GM12875 (cell line): Measurements from ENCODE around the gene KCNB1.

Experiments used
- H3K4me3 ChIP-seq: one replicate; pipeline ENCODE4 v1.5.1; 2011; ENCODE audit warnings: low read depth, low read length, control low read depth
- TF ChIP-seq, protein P1 (sequence below): IDR thresholded peaks from 2 replicates; pipeline ENCODE4 v1.5.1; 2011; ENCODE audit warnings: low read depth, mild to moderate bottlenecking, control low read depth, inconsistent platforms, low read length, moderate library complexity, borderline replicate concordance; ENCODE audit not compliant: insufficient read depth

KCNB1 gene

DNA sequence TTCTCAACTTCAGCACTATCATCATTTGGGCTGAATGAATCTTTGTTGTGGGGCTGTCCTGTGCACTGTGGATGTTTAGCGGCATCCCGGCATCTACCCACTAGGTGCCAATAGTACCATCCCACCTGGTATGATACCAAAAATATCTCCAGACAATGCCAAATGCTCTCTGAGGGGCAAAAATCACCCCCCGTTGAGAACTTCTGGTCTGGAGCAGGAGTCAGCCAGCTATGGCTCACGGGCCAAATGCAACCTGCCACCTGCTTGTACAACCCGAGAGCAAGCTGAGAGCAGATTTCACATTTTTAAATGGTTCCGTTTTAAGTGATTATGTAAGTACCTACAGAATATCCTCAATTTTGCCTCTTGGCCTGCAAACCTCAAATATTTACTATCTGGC is 26.8 kb downstream of the KCNB1 start:
- TF ChIP-seq, protein P1, sequence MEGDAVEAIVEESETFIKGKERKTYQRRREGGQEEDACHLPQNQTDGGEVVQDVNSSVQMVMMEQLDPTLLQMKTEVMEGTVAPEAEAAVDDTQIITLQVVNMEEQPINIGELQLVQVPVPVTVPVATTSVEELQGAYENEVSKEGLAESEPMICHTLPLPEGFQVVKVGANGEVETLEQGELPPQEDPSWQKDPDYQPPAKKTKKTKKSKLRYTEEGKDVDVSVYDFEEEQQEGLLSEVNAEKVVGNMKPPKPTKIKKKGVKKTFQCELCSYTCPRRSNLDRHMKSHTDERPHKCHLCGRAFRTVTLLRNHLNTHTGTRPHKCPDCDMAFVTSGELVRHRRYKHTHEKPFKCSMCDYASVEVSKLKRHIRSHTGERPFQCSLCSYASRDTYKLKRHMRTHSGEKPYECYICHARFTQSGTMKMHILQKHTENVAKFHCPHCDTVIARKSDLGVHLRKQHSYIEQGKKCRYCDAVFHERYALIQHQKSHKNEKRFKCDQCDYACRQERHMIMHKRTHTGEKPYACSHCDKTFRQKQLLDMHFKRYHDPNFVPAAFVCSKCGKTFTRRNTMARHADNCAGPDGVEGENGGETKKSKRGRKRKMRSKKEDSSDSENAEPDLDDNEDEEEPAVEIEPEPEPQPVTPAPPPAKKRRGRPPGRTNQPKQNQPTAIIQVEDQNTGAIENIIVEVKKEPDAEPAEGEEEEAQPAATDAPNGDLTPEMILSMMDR: no peak
- H3K4me3 ChIP-seq: no peak overlapping the region

DNA sequence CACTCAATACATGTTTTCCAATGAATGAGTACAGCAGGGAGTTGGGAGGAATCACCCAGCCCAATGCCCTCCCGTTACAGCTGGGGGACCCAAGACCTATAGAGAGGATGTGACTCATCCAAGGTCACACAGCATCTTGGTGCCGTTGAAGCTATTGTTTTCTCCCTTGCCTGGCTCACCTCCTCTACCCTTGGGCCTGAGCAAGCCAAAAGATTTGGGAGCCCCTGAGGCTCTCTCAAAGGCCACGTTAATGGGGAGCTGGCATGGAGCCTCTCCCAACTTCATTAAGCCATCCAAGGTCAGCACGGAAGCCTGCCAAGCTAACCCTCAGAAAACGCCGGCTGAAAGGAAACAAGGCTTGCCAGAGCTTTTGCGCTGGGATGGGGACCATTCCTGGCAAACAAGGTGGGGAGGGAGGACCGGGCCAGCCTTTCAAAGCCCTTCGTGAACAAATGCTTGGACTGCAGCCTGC is 30.4 kb downstream of the KCNB1 start:
- no peak overlapping the region for H3K4me3 ChIP-seq
- TF ChIP-seq, protein P1: no peak

DNA sequence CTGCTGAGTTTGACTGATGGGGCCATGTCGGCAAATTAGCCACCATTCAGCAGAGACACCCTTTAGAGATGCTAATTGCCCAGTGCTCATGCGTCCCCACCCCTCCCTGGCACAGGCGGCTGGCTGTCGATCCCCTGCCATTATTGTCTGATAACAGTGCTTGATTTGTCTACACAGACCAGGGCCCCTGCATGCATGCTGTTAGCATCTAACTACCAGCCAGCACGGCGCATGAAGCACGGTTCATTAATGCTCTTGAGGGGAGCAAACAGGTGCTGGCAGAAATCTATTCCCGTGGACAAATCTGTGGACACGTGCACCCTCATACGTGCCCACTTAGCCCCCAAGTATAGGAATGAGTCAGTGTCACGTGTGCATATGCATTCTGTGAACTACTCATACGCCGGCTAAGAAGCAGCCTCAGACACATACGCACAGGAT is 32.2 kb downstream of the KCNB1 start:
- TF ChIP-seq, protein P1: no peak
- no peak overlapping the region for H3K4me3 ChIP-seq

DNA sequence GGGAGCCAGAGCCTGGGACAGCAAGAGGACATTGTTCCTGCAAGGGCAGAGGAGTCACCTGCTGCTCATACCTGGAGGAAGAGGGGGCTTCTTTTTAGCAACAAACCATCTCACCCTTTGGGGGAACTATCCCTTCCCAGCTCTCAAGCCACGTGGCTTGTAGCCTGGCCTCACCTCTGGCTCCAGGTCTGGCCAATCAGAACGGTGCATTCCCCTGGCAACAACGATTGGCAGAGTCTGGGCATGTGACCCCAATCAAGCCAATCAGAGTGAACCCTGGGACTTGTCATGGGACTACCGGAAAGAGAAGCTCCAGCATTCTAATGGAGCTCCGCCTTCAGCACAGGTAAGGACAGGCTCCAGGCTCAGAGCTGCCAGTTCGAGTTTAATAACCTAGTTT is 33.6 kb downstream of the KCNB1 start:
- TF ChIP-seq, protein P1: no peak
- H3K4me3 ChIP-seq: no peak overlapping the region

DNA sequence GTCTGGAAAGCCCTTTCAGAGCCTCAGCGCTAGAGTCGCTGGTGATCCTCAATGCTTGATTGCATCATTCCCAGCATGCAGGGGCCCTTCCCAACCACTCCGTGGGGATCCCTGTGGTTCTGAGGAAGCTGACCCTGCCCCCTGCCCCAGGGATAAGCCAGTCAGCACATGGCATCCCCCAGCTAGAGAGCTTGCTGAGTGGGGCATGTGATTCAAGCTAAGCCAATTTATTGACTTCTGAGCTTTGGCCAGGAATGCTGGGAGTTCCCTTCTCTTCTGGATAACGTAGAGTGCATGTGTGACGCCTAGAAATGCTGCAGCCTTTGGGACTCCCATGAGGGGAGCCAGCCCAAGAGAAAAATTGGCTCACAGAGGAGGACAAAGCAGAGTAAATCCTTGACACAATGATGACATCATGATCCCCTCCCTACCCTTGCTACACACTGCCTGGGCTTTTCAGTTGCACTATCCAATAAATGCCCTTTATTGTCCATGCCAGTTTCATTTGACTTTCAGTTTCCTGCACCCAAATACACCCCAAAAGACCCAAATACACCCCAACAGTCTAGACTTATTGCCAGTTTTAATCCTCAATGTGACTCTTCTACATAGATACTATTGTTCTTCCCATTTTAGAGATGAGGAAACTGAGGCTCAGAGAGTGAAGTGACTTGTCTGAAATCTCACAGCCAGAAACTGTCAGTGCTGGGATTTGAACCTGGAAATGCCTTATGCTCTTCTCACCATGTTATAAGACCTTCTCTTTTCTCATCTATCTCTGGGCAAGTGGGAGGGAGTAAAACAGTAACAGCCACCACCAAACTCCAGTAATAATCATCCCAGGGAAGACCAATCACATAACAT is 34.3 kb downstream of the KCNB1 start:
- TF ChIP-seq, protein P1: no peak
- no peak overlapping the region for H3K4me3 ChIP-seq

DNA sequence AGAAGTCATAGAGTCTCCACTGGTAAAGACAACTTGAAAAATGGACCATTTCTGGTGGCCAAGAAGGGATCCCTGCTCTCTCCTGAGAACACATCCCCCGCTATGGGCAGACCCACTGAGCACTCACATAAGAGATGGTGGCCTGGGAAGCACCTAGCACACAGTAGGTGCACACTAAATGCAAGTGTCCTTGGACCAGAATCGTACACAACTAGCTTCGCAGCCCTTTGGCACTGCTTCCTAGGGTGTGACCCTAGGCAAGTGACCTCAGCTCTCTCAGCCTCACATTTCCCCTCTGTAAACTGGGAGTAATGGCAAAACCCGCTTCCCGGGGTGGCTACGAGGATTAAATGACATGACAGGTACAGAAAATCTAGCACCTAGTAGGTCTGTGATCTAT is 35.1 kb downstream of the KCNB1 start:
- TF ChIP-seq, protein P1: no peak
- no peak overlapping the region for H3K4me3 ChIP-seq

DNA sequence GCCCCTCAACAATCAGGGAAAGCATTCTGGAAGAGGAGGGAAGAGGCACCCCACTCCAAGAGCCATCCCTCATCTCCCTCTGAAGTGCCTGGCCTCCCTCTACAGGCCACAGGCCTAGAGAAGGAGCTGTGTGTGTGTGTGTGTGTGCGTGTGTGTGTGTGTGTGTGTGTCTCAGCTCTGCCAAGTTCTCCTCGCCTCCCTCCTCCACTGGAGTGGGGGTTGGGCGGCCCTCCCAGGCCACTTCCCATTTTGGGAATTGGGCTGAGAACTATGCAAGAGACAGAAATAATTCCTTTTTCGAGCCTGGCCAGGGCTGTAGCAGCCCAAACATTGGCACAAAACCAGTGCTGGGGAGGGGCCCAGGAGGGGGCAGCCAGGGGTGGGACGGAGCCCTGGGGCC is 35.7 kb downstream of the KCNB1 start:
- H3K4me3 ChIP-seq: no peak overlapping the region
- TF ChIP-seq, protein P1: no peak
